ENCODE results near the gene DNMT1.

GRCh38 chr19:10182847-10183246 lies 11.9 kb downstream of the DNMT1 start:
- TF ChIP-seq, protein P1, sequence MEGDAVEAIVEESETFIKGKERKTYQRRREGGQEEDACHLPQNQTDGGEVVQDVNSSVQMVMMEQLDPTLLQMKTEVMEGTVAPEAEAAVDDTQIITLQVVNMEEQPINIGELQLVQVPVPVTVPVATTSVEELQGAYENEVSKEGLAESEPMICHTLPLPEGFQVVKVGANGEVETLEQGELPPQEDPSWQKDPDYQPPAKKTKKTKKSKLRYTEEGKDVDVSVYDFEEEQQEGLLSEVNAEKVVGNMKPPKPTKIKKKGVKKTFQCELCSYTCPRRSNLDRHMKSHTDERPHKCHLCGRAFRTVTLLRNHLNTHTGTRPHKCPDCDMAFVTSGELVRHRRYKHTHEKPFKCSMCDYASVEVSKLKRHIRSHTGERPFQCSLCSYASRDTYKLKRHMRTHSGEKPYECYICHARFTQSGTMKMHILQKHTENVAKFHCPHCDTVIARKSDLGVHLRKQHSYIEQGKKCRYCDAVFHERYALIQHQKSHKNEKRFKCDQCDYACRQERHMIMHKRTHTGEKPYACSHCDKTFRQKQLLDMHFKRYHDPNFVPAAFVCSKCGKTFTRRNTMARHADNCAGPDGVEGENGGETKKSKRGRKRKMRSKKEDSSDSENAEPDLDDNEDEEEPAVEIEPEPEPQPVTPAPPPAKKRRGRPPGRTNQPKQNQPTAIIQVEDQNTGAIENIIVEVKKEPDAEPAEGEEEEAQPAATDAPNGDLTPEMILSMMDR (IDR thresholded peaks at IDR 0.05) = no peak
- no peak for TF ChIP-seq EZH2 (IDR thresholded peaks at IDR 0.05; ENCODE audit: borderline replicate concordance, insufficient read depth, low read depth, low read length, poor library complexity, severe bottlenecking)
